WTC11 (cell line): ENCODE data around the gene ABCC4. TPM values are rescaled to one million over a fixed set of nuclear protein-coding genes. Genes with fewer than 3 reads are reported as not detected.

ENCODE experiments used
- ATAC-seq: fragments of 200-7000 bp; cut with Tn5 transposase; 2 replicates; pipeline ENCODE4 v1.10.0; 2021; ENCODE audit warnings: mild to moderate bottlenecking, moderate library complexity
- CTCF ChIA-PET: fragments of 300-600 bp; sonication (Branson Sonifier 250); formaldehyde crosslinking; loops from one replicate; lab custom pipeline; 2021; ENCODE audit warnings: antibody characterized with exemption; lab: Charles Lee
- POLR2A ChIA-PET: fragments of 350-600 bp; sonication (Branson Sonifier 250); formaldehyde crosslinking; loops from one replicate; lab custom pipeline; 2021; ENCODE audit warnings: antibody characterized with exemption; lab: Charles Lee
- DNase-seq: peaks from one replicate; pipeline ENCODE4 v3.0.0; 2021; ENCODE audit warnings: low spot score
- H3K27ac Mint-ChIP-seq: 2 replicates; pipeline ENCODE4 v1.8.0; 2021; ENCODE audit warnings: mixed read lengths
- H3K27me3 Mint-ChIP-seq: 2 replicates; pipeline ENCODE4 v1.8.0; 2021; ENCODE audit warnings: low read depth, mild to moderate bottlenecking, moderate library complexity, mixed read lengths
- H3K36me3 Mint-ChIP-seq: 2 replicates; pipeline ENCODE4 v1.8.0; 2021; ENCODE audit warnings: mixed read lengths
- H3K4me1 Mint-ChIP-seq: 2 replicates; pipeline ENCODE4 v1.8.0; 2022; ENCODE audit warnings: mixed read lengths
- H3K4me3 Mint-ChIP-seq: 2 replicates; pipeline ENCODE4 v1.8.0; 2021; ENCODE audit warnings: mild to moderate bottlenecking, moderate library complexity, mixed read lengths
- H3K9me3 Mint-ChIP-seq: 2 replicates; pipeline ENCODE4 v1.8.0; 2021; ENCODE audit warnings: mixed read lengths
- ATF1 ChIP-seq: sonication (generic); formaldehyde crosslinking; IDR thresholded peaks from 2 replicates; pipeline ENCODE4 v1.8.1; 2023; ENCODE audit warnings: mild to moderate bottlenecking, moderate library complexity, missing genetic modification reagents
- CBFB ChIP-seq: sonication (generic); formaldehyde crosslinking; IDR thresholded peaks from 2 replicates; pipeline ENCODE4 v1.8.1; 2022; ENCODE audit warnings: mild to moderate bottlenecking, low read depth, missing genetic modification reagents
- JAZF1 ChIP-seq: fragments of 250-450 bp; sonication (Bioruptor Pico); IDR thresholded peaks from 2 replicates; pipeline ENCODE4 v1.9.0; 2021; ENCODE audit warnings: moderate library complexity, mild to moderate bottlenecking, inconsistent platforms
- NFYB ChIP-seq: sonication (generic); formaldehyde crosslinking; conservative IDR thresholded peaks from 2 replicates; pipeline ENCODE4 v1.8.0; 2022; ENCODE audit warnings: low read depth, missing genetic modification reagents
- RELA ChIP-seq: sonication (generic); formaldehyde crosslinking; IDR thresholded peaks from 2 replicates; pipeline ENCODE4 v1.8.1; 2022; ENCODE audit warnings: missing genetic modification reagents, mild to moderate bottlenecking, borderline replicate concordance
- SP1 ChIP-seq: sonication (generic); formaldehyde crosslinking; conservative IDR thresholded peaks from 2 replicates; pipeline ENCODE4 v1.8.1; 2022; ENCODE audit warnings: missing genetic modification reagents
- ZNF219 ChIP-seq: sonication (generic); formaldehyde crosslinking; IDR thresholded peaks from 2 replicates; pipeline ENCODE4 v1.8.0; 2023; ENCODE audit warnings: missing genetic modification reagents, mild to moderate bottlenecking, borderline replicate concordance
- total RNA-seq: library from RNA; stranded (reverse); gene quantifications from 3 replicates; pipeline ENCODE4 v1.2.3, GENCODE V29; 2021
- TF ChIP-seq, protein P1 (sequence below): sonication (generic); formaldehyde crosslinking; IDR thresholded peaks from 2 replicates; pipeline ENCODE4 v1.8.0; 2023; ENCODE audit warnings: missing genetic modification reagents, mild to moderate bottlenecking, borderline replicate concordance
- TF ChIP-seq, protein P2 (sequence below): sonication (generic); formaldehyde crosslinking; IDR thresholded peaks from 2 replicates; pipeline ENCODE4 v1.8.0; 2022; ENCODE audit warnings: mild to moderate bottlenecking, missing genetic modification reagents
- TF ChIP-seq, protein P3 (sequence below): fragments of 250-450 bp; sonication (Bioruptor Pico); IDR thresholded peaks from 2 replicates; pipeline ENCODE4 v2.1.2; 2022; ENCODE audit warnings: mild to moderate bottlenecking, moderate library complexity
- TF ChIP-seq, protein P4 (sequence below): fragments of 200-600 bp; IDR thresholded peaks from 2 replicates; pipeline ENCODE4 v1.8.0; 2022; ENCODE audit warnings: antibody characterized with exemption
- TF ChIP-seq, protein P5 (sequence below): sonication (generic); formaldehyde crosslinking; IDR thresholded peaks from 2 replicates; pipeline ENCODE4 v1.8.1; 2023; ENCODE audit warnings: mild to moderate bottlenecking, missing genetic modification reagents
- TF ChIP-seq, protein P6 (sequence below): sonication (generic); formaldehyde crosslinking; IDR thresholded peaks from 2 replicates; pipeline ENCODE4 v1.8.1; 2023; ENCODE audit warnings: mild to moderate bottlenecking, moderate library complexity, missing genetic modification reagents
- TF ChIP-seq, protein P7 (sequence below): sonication (generic); formaldehyde crosslinking; IDR thresholded peaks from 2 replicates; pipeline ENCODE4 v1.8.0; 2022; ENCODE audit warnings: mild to moderate bottlenecking, missing genetic modification reagents

ABCC4 gene
- total RNA-seq, 1 experiment from 2014 or later = 7.2 TPM

DNA sequence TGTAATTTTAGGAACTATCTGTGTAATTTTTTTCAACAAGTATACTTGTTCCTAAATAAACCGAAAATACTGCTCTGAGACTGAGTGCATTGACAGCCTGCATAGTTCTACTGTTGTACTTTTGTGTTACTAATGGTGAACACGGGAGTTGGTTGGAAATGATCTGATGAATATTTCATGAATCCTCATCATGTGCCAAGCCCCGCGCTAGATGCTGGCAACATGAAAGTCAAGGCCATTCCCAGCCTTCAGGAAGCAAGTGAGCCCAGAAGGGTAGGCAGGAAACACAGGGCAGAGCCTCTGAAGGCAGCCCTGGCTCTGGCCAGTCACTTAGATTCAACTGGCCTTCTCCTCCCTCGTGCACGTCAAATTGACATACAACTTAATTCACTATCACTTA is 106.1 kb downstream of the ABCC4 start:
- no peak overlapping the region for H3K27ac Mint-ChIP-seq
- H3K4me1 Mint-ChIP-seq = peaks cover 9% of the 10 kb centered on the region
- peaks cover 14% of the 10 kb centered on the region for H3K9me3 Mint-ChIP-seq
- ChIA-PET POLR2A (no interaction called here), CTCF (no interaction called here)
- TF ChIP-seq RELA (CRISPR knock-in tag) (no peak), CBFB (CRISPR knock-in tag) (no peak), JAZF1 (CRISPR knock-in tag) (no peak), ZNF219 (no peak), NFYB (CRISPR knock-in tag) (no peak), ATF1 (CRISPR knock-in tag) (no peak), SP1 (CRISPR knock-in tag) (no peak)
- TF ChIP-seq, protein P1, sequence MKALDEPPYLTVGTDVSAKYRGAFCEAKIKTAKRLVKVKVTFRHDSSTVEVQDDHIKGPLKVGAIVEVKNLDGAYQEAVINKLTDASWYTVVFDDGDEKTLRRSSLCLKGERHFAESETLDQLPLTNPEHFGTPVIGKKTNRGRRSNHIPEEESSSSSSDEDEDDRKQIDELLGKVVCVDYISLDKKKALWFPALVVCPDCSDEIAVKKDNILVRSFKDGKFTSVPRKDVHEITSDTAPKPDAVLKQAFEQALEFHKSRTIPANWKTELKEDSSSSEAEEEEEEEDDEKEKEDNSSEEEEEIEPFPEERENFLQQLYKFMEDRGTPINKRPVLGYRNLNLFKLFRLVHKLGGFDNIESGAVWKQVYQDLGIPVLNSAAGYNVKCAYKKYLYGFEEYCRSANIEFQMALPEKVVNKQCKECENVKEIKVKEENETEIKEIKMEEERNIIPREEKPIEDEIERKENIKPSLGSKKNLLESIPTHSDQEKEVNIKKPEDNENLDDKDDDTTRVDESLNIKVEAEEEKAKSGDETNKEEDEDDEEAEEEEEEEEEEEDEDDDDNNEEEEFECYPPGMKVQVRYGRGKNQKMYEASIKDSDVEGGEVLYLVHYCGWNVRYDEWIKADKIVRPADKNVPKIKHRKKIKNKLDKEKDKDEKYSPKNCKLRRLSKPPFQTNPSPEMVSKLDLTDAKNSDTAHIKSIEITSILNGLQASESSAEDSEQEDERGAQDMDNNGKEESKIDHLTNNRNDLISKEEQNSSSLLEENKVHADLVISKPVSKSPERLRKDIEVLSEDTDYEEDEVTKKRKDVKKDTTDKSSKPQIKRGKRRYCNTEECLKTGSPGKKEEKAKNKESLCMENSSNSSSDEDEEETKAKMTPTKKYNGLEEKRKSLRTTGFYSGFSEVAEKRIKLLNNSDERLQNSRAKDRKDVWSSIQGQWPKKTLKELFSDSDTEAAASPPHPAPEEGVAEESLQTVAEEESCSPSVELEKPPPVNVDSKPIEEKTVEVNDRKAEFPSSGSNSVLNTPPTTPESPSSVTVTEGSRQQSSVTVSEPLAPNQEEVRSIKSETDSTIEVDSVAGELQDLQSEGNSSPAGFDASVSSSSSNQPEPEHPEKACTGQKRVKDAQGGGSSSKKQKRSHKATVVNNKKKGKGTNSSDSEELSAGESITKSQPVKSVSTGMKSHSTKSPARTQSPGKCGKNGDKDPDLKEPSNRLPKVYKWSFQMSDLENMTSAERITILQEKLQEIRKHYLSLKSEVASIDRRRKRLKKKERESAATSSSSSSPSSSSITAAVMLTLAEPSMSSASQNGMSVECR (CRISPR knock-in tag) = no peak
- TF ChIP-seq, protein P2, sequence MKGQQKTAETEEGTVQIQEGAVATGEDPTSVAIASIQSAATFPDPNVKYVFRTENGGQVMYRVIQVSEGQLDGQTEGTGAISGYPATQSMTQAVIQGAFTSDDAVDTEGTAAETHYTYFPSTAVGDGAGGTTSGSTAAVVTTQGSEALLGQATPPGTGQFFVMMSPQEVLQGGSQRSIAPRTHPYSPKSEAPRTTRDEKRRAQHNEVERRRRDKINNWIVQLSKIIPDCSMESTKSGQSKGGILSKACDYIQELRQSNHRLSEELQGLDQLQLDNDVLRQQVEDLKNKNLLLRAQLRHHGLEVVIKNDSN = no peak
- TF ChIP-seq, protein P3, sequence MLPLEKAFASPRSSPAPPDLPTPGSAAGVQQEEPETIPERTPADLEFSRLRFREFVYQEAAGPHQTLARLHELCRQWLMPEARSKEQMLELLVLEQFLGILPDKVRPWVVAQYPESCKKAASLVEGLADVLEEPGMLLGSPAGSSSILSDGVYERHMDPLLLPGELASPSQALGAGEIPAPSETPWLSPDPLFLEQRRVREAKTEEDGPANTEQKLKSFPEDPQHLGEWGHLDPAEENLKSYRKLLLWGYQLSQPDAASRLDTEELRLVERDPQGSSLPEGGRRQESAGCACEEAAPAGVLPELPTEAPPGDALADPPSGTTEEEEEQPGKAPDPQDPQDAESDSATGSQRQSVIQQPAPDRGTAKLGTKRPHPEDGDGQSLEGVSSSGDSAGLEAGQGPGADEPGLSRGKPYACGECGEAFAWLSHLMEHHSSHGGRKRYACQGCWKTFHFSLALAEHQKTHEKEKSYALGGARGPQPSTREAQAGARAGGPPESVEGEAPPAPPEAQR (CRISPR knock-in tag) = no peak
- ATAC-seq (no peak), DNase-seq (no peak)
- peaks cover 9% of the 10 kb centered on the region; the same call in 1 of the 2 replicates for H3K36me3 Mint-ChIP-seq
- H3K4me3 Mint-ChIP-seq = no peak overlapping the region
- H3K27me3 Mint-ChIP-seq = no peaks in the 10 kb centered on the region

DNA sequence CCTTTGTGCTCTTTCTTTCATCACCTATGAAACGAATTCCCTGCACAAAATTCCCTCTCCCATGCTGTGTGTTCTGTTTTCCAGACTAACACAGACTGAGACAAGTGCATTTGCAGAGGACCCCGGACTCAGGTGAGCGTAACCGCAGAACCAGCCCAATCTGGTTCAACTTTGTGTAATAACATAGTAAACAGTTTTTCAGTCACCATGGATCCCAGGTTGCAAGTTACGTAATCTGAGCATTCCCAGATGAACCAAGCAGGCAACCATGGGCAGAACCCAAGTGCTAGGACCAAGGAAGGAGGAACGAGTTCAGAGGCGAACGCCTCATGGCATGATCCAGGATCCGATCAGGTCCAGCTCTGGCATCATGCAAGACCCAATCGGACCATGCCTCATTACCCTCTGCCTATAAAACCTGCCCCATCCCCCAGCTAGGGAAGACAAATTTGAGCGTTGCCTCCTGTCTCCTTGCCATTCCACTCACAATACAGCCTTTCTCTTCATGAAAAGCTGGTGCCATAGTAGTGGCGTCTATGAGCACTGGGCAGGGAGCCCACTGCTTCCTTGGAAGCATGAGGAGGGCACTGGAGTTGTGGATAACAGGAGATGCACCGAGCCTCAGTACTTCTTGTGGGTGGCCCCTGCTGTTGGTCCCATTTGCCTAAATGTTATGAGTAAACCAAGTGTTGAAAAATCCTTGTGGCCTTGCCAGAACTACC is 107.6 kb downstream of the ABCC4 start:
- ChIA-PET CTCF (interaction anchor here (0.9 to 6.1 kb wide), 2 partner anchors 187 to 208 kb away, joined by 3 to 388 read pairs; no protein-coding TSS in a partner anchor), POLR2A (no interaction called here)
- peaks cover 6% of the 10 kb centered on the region for H3K4me1 Mint-ChIP-seq
- no peak overlapping the region for H3K4me3 Mint-ChIP-seq
- no peak for DNase-seq
- no peaks in the 10 kb centered on the region for H3K27me3 Mint-ChIP-seq
- no peak overlapping the region for H3K27ac Mint-ChIP-seq
- H3K36me3 Mint-ChIP-seq = peaks cover 2% of the 10 kb centered on the region; the same call in 1 of the 2 replicates
- H3K9me3 Mint-ChIP-seq = peaks cover 8% of the 10 kb centered on the region; the same call in 1 of the 2 replicates
- ATAC-seq = no peak
- TF ChIP-seq, protein P4, sequence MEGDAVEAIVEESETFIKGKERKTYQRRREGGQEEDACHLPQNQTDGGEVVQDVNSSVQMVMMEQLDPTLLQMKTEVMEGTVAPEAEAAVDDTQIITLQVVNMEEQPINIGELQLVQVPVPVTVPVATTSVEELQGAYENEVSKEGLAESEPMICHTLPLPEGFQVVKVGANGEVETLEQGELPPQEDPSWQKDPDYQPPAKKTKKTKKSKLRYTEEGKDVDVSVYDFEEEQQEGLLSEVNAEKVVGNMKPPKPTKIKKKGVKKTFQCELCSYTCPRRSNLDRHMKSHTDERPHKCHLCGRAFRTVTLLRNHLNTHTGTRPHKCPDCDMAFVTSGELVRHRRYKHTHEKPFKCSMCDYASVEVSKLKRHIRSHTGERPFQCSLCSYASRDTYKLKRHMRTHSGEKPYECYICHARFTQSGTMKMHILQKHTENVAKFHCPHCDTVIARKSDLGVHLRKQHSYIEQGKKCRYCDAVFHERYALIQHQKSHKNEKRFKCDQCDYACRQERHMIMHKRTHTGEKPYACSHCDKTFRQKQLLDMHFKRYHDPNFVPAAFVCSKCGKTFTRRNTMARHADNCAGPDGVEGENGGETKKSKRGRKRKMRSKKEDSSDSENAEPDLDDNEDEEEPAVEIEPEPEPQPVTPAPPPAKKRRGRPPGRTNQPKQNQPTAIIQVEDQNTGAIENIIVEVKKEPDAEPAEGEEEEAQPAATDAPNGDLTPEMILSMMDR = no peak
- TF ChIP-seq JAZF1 (CRISPR knock-in tag) = no peak
- TF ChIP-seq, protein P5, sequence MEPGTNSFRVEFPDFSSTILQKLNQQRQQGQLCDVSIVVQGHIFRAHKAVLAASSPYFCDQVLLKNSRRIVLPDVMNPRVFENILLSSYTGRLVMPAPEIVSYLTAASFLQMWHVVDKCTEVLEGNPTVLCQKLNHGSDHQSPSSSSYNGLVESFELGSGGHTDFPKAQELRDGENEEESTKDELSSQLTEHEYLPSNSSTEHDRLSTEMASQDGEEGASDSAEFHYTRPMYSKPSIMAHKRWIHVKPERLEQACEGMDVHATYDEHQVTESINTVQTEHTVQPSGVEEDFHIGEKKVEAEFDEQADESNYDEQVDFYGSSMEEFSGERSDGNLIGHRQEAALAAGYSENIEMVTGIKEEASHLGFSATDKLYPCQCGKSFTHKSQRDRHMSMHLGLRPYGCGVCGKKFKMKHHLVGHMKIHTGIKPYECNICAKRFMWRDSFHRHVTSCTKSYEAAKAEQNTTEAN = no peak
- TF ChIP-seq, protein P6, sequence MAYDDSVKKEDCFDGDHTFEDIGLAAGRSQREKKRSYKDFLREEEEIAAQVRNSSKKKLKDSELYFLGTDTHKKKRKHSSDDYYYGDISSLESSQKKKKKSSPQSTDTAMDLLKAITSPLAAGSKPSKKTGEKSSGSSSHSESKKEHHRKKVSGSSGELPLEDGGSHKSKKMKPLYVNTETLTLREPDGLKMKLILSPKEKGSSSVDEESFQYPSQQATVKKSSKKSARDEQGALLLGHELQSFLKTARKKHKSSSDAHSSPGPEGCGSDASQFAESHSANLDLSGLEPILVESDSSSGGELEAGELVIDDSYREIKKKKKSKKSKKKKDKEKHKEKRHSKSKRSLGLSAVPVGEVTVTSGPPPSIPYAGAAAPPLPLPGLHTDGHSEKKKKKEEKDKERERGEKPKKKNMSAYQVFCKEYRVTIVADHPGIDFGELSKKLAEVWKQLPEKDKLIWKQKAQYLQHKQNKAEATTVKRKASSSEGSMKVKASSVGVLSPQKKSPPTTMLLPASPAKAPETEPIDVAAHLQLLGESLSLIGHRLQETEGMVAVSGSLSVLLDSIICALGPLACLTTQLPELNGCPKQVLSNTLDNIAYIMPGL (CRISPR knock-in tag) = no peak
- TF ChIP-seq, protein P7, sequence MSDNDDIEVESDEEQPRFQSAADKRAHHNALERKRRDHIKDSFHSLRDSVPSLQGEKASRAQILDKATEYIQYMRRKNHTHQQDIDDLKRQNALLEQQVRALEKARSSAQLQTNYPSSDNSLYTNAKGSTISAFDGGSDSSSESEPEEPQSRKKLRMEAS = no peak
